ENCODE data around the gene KATNAL2.
"Not testable (repeated sequence)": the region's sequence is repeated elsewhere in the genome, so short reads cannot be mapped to it uniquely, and the experiment has no call there.

- TF ChIP-seq CTCF (optimal IDR thresholded peaks at IDR 0.05 in 1 of 3, IDR thresholded peaks at IDR 0.05 in 1 of 3, conservative IDR thresholded peaks at IDR 0.05 in 1 of 3; ENCODE audit: extremely low read depth in 1 of 3, insufficient read depth in 2 of 3, low read length in 3 of 3); EZH2 (IDR thresholded peaks at IDR 0.05; ENCODE audit: low read length): not testable (repeated sequence)
These were observed 105.4 kb downstream of the KATNAL2 start for GRCh38 chr18:47022821-47023220.
